H1 (cell line): ENCODE measurements around the gene AMZ1. TPM values are rescaled to one million over a fixed set of nuclear protein-coding genes. Genes with fewer than 3 reads are reported as not detected.

Source experiments
- CHD7 ChIP-seq: fragments of 300-600 bp; sonication (generic); IDR thresholded peaks from 2 replicates; pipeline ENCODE4 v1.7.1; 2012; ENCODE audit warnings: low read length, moderate library complexity, mild to moderate bottlenecking, inconsistent platforms; ENCODE audit not compliant: insufficient replicate concordance
- HDAC2 ChIP-seq, 2 experiments: fragments of 300-600 bp in 1 of 2; sonication (generic) in 1 of 2; IDR thresholded peaks; 2 replicates each; pipeline ENCODE4 v1.6.1; 2011 to 2012; ENCODE audit warnings: low read depth in 2 of 2, low read length in 2 of 2, mild to moderate bottlenecking in 2 of 2, moderate library complexity in 2 of 2, borderline replicate concordance in 1 of 2, inconsistent platforms in 1 of 2
- polyA plus RNA-seq, 7 experiments: library from polyadenylated mRNA; depleted of rRNA in 3 of 7; stranded (reverse) in 5 of 7; unstranded in 2 of 7; fragments of >200 nt in 5 of 7; fragments of 200-250 nt in 2 of 7; gene quantifications; 1 replicate in 5 of 7; 2 replicates in 1 of 7; 4 replicates in 1 of 7; pipeline versions ENCODE4 v1.2.1 to v1.2.3, GENCODE V29; 2011 to 2013; ENCODE audit warnings: missing spikeins in 2 of 7, mixed read lengths in 2 of 7
- total RNA-seq: library from RNA; stranded (reverse); fragmentation: NEBNext Ultra II Directional; extraction: Animal tissue kit (Norgen Biotek cat#: 25700); gene quantifications from 2 replicates; pipeline ENCODE4 v1.2.1, GENCODE V29; 2021

AMZ1 gene
- total and polyA plus RNA-seq, 2 of the 8 experiments (the other 6 are each of a cell fraction or from before 2014, with no cell fraction given), result 0.59 to 1.4 TPM

GRCh38 chr7:2668401-2668800, 19.6 kb upstream of the AMZ1 start (continued):
- TF ChIP-seq CHD7, result no peak
- TF ChIP-seq HDAC2 (IDR thresholded peaks at IDR 0.05; ENCODE audit: borderline replicate concordance in 1 of 2, low read depth in 2 of 2, low read length in 2 of 2), result no peak
